ENCODE data around the gene RTKN. TPM values are rescaled to one million over a fixed set of nuclear protein-coding genes. Genes with fewer than 3 reads are reported as not detected.

Gene RTKN
- total and polyA plus RNA-seq, 2 of the 13 experiments (the other 11 are each of a cell fraction or from before 2014, with no cell fraction given), result 159 to 166 TPM

- TF ChIP-seq MLXIP (CRISPR knock-in tag; IDR thresholded peaks at IDR 0.05; ENCODE audit: borderline replicate concordance), result no peak
- no peak for TF ChIP-seq U2AF1 (optimal IDR thresholded peaks at IDR 0.05; ENCODE audit: low read depth, low read length)
- TF ChIP-seq ZBTB1 (CRISPR knock-in tag; IDR thresholded peaks at IDR 0.05; ENCODE audit: borderline replicate concordance), result no peak
- TF ChIP-seq MXD3 (CRISPR knock-in tag; IDR thresholded peaks at IDR 0.05), result no peak
- TF ChIP-seq ATM (IDR thresholded peaks at IDR 0.05; ENCODE audit: borderline replicate concordance), result peak; percentile 96
- peak; percentile 93; the same call in 1 of the 2 replicates for TF ChIP-seq HOXA7 (CRISPR knock-in tag; IDR thresholded peaks at IDR 0.05)
- TF ChIP-seq ZBED4 (CRISPR knock-in tag; IDR thresholded peaks at IDR 0.05; ENCODE audit: borderline replicate concordance), result 0 out of 2 replicates have a peak, but pooled peaks have one; percentile 52
- no peak for TF ChIP-seq ZSCAN21 (CRISPR knock-in tag; IDR thresholded peaks at IDR 0.05; ENCODE audit: borderline replicate concordance)
- TF ChIP-seq SIN3A (IDR thresholded peaks at IDR 0.05; ENCODE audit: borderline replicate concordance, low read depth, low read length), result no peak
- TF ChIP-seq ZNF414 (CRISPR knock-in tag; IDR thresholded peaks at IDR 0.05), result 0 out of 2 replicates have a peak, but pooled peaks have one; percentile 27
- TF ChIP-seq ZNF800 (CRISPR knock-in tag; IDR thresholded peaks at IDR 0.05), result no peak
- TF ChIP-seq ZNF879 (CRISPR knock-in tag; IDR thresholded peaks at IDR 0.05), result no peak
- TF ChIP-seq ZNF749 (CRISPR knock-in tag; IDR thresholded peaks at IDR 0.05; ENCODE audit: borderline replicate concordance), result no peak
- no peak for TF ChIP-seq PBX2 (CRISPR knock-in tag; IDR thresholded peaks at IDR 0.05)
- TF ChIP-seq ERF (CRISPR knock-in tag; IDR thresholded peaks at IDR 0.05), result 0 out of 2 replicates have a peak, but pooled peaks have one; percentile 34
- TF ChIP-seq MTA3 (CRISPR knock-in tag; IDR thresholded peaks at IDR 0.05), result no peak
- no peak for TF ChIP-seq KDM2A (CRISPR knock-in tag; IDR thresholded peaks at IDR 0.05; ENCODE audit: borderline replicate concordance, low read depth)
Measured at GRCh38 chr2:74488643-74489481, 47.1 kb upstream of the RTKN start (continued).
